Activated naive CD4-positive, alpha-beta T cell treated with anti-CD3 and anti-CD28 coated beads, Interleukin-2, amount 10 ng/mL, durations not matched to agents 7 days and 5 days (primary cell): ENCODE results near the gene TUBB4B.

Experiments
- CTCF ChIA-PET: fragments of 350-600 bp; sonication (Branson Sonifier 250); formaldehyde crosslinking; loops from one replicate; lab custom pipeline; 2021; ENCODE audit warnings: antibody characterized with exemption; lab: Charles Lee
- DNase-seq: peaks from one replicate; pipeline ENCODE4 v3.0.0-alpha.2; 2020
- H3K27ac Mint-ChIP-seq: one replicate; pipeline ENCODE4 v1.8.0; 2021; ENCODE audit warnings: mild to moderate bottlenecking, moderate library complexity, mixed read lengths
- H3K27me3 Mint-ChIP-seq: one replicate; pipeline ENCODE4 v1.8.0; 2021; ENCODE audit warnings: mild to moderate bottlenecking, mixed read lengths
- H3K36me3 Mint-ChIP-seq: one replicate; pipeline ENCODE4 v1.8.0; 2021; ENCODE audit warnings: mixed read lengths
- H3K4me1 Mint-ChIP-seq: one replicate; pipeline ENCODE4 v1.8.0; 2021; ENCODE audit warnings: mixed read lengths
- H3K4me3 Mint-ChIP-seq: one replicate; pipeline ENCODE4 v1.8.0; 2021; ENCODE audit warnings: mild to moderate bottlenecking, moderate library complexity, mixed read lengths
- H3K9me3 Mint-ChIP-seq: one replicate; pipeline ENCODE4 v1.8.0; 2021; ENCODE audit warnings: mixed read lengths

TUBB4B gene

DNA sequence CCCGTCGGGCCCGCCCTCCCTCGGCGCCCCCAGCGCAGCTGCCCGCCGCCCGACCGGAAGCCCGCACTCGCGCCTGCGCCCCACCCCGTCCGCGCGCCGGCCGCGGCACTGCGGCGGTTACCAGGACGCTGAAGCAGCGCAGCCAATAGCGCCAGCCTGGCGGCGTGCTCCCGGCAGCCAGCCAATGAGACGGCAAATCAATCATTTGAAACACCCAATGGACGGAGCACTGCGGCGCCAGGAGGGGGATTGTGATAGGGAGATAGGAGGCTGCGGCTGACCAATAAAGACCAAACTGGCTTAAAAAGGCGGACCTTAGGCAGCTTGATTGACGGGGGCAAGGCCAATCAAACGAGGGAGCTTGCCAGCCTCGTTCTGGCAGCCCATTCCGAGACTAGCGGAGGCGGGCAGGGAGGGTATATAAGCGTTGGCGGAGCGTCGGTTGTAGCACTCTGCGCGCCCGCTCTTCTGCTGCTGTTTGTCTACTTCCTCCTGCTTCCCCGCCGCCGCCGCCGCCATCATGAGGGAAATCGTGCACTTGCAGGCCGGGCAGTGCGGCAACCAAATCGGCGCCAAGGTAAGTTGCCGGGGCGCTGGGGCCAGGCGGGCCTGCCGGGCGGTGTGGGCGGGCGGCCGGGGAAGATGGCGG is at the start of gene TUBB4B:
TSS of gene TUBB4B (plus strand) at position 447 of the 649 bp plus-strand sequence. CDS start at position 521, 74 bp downstream.
- CTCF ChIA-PET, result interaction anchor here (0.6 to 1.8 kb wide), 6 partner anchors 14 to 514 kb away, joined by 3 to 8 read pairs (median 3); partner anchors contain the start of genes NELFB and RNF224
- H3K36me3 Mint-ChIP-seq, result peaks cover 23% of the 10 kb centered on the region
- H3K27ac Mint-ChIP-seq, result peak within 1 kb of the TSS; percentile 92
- H3K9me3 Mint-ChIP-seq, result no peaks in the 10 kb centered on the region
- peaks cover 4% of the 10 kb centered on the region for H3K27me3 Mint-ChIP-seq
- peak; percentile 98 for DNase-seq
- H3K4me3 Mint-ChIP-seq, result peak within 1 kb of the TSS; percentile 85
- peaks cover 39% of the 10 kb centered on the region for H3K4me1 Mint-ChIP-seq

DNA sequence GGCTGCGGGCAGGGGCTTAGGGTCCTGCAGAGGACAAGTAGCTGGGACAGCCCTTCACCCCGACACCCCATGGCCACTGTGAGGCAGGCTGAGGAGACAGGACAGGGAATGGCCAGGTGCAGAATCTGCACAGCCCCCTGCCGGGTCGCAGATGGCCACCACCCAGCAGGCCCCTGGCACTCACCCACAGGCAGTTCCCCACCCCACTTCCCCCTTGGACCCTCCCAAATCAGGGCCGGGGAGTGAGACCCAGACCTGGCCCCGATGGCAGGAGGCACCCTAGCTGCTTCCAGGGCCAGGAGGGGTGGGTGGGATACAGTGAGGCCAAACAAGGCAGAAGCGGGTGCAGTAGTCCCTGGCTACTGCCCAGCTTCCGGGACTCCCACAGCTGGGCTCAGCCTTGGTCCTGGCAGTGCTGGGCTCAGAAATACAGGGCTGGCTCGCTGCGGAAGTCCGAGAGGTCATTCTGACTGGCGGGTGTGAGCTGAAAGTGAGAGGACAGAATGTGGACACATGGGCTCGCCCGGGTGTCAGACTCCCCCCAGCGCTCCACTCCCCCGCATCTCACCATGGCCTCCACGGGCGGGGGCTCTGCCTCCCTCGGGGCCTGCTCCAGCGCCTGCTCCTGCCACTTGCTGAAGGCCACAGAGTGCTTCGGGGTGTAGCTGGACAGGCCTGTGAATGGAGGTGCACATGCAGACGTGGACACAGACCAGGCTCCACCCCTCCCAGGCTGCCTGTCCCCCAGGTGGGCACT is 49.2 kb upstream of the TUBB4B start:
- Mint-ChIP-seq H3K36me3 (peaks cover 13% of the 10 kb centered on the region), H3K27ac (no peak overlapping the region), H3K27me3 (peaks cover 10% of the 10 kb centered on the region), H3K9me3 (no peaks in the 10 kb centered on the region), H3K4me3 (no peak overlapping the region), H3K4me1 (peaks cover 28% of the 10 kb centered on the region)
- no peak for DNase-seq
- CTCF ChIA-PET, result interaction anchor here (1.1 to 1.6 kb wide), 2 partner anchors 14 to 39 kb away, joined by 3 read pairs; partner anchors contain the start of gene SLC34A3

DNA sequence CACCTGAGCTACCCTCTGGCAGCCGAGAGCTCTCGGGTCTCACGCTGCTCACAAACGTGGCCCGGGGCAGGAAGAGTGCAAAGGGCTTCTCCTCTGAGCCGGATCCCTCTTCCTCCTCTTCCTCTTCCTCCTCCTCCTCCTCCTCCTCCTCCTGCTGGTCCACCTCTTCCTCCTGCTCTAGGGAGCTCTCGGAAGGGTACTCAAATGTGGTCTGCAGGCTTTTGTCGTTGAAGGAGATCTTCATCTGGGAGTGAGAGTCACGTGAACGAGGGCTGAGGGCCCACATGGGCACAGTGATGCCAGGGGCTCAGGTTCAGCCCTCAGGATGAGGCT is 48.7 kb upstream of the TUBB4B start:
- H3K4me3 Mint-ChIP-seq, result no peak overlapping the region
- DNase-seq, result no peak
- CTCF ChIA-PET, result interaction anchor here (1.0 to 1.6 kb wide), 2 partner anchors 14 to 30 kb away, joined by 3 read pairs; no protein-coding TSS in a partner anchor
- H3K36me3 Mint-ChIP-seq, result peaks cover 13% of the 10 kb centered on the region
- peaks cover 10% of the 10 kb centered on the region for H3K27me3 Mint-ChIP-seq
- H3K27ac Mint-ChIP-seq, result peak overlapping the region; percentile 45
- H3K4me1 Mint-ChIP-seq, result peaks cover 23% of the 10 kb centered on the region
- no peaks in the 10 kb centered on the region for H3K9me3 Mint-ChIP-seq

DNA sequence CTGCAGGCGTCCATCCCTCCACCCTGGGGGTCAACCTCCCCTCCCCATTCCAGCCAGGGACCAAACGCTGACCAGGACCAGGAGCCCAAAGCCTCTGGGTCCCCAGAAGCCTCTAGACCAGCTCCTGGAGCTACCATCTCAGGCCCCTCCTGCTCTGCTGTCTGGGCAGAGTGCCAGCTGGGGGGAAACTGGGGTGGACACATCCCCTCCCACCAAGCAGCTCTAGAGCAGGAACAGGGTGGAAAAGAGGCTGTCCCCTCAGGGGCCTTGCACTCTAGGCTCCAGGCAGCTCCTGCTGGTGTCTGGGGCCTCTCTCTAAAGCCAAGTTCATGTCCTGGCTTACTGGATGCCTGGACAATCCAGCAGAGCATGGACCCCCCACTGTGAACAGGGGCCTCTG is 48.2 kb upstream of the TUBB4B start:
- CTCF ChIA-PET, result interaction anchor here (1.0 to 1.6 kb wide), 3 partner anchors 15 to 32 kb away, joined by 3 read pairs; partner anchors contain the start of gene CYSRT1
- Mint-ChIP-seq H3K27me3 (peaks cover 8% of the 10 kb centered on the region), H3K27ac (peak overlapping the region; percentile 45), H3K9me3 (no peaks in the 10 kb centered on the region), H3K4me3 (no peak overlapping the region), H3K4me1 (peaks cover 20% of the 10 kb centered on the region), H3K36me3 (peaks cover 13% of the 10 kb centered on the region)
- DNase-seq, result no peak

DNA sequence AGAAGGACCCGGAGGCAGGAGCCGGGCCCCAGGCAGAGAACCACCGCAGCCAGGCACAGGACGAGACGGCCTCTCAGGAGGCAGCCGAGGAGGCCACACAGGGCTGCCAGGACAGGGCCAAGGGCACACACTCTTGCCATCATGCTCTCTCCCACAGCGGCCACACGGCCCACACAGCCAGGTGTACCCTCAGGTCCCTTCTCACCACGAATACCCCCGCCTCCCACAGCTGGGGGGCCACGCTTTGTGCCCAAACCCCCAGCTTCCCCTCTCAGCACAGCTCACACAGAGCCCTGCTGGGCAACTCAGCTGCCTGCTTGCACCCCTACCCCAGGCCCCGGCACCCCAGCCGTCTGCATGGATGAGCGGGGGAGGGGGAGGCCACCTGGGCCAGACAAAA is 47.3 kb upstream of the TUBB4B start:
- no peak overlapping the region for H3K4me3 Mint-ChIP-seq
- no peaks in the 10 kb centered on the region for H3K9me3 Mint-ChIP-seq
- H3K36me3 Mint-ChIP-seq, result peaks cover 11% of the 10 kb centered on the region
- CTCF ChIA-PET, result interaction anchor here (1.0 kb wide), 1 partner anchor 31 kb away, joined by 3 read pairs; the partner anchor contains the start of gene CYSRT1
- H3K27me3 Mint-ChIP-seq, result peaks cover 8% of the 10 kb centered on the region
- DNase-seq, result no peak
- no peak overlapping the region for H3K27ac Mint-ChIP-seq
- peaks cover 20% of the 10 kb centered on the region for H3K4me1 Mint-ChIP-seq

DNA sequence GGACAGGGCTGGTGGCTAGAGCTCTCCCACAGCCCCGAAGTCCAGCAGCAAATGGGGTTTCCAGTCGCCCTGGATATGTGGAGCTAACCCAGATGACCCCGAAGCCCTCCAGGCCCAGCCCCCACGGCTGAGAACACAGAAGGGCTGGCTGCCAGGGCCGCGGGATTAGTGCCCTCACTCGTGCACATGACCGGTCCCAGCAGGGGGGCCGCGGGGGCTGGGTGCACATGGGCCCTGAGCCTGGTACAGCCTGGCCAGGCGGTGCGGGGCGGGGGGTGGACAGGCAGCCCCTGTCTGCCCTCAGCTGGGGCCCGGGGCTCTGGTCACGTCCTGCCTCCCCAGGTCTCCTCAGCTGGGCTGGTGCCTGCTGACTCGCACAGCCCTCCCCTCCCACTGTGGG is 46.7 kb upstream of the TUBB4B start:
- no peak for DNase-seq
- CTCF ChIA-PET, result no interaction called here
- Mint-ChIP-seq H3K4me3 (no peak overlapping the region), H3K27ac (no peak overlapping the region), H3K27me3 (peaks cover 8% of the 10 kb centered on the region), H3K9me3 (no peaks in the 10 kb centered on the region), H3K36me3 (peaks cover 7% of the 10 kb centered on the region), H3K4me1 (peaks cover 17% of the 10 kb centered on the region)

DNA sequence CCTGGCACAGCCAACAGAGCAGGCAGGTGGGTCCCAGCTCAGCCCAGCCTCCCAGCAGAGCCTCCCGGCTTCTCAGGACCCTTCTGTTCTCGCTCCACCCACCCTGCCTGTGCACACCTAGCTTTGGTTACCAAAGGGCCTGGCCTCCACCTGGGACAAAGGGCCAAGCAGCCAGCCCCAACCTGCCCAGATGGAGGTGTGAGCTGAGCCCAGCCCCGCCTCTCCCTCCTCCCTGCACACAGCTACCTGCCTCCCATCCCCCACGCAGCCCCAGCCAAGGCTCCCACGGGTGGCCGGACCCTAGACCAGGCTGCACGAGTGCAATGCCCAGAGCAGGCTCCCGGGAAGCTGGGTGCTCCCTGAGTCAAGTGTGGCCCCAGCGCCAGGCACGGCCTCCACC is 46.2 kb upstream of the TUBB4B start:
- no peak overlapping the region for H3K27ac Mint-ChIP-seq
- H3K36me3 Mint-ChIP-seq, result peaks cover 7% of the 10 kb centered on the region
- no peaks in the 10 kb centered on the region for H3K9me3 Mint-ChIP-seq
- H3K27me3 Mint-ChIP-seq, result peaks cover 11% of the 10 kb centered on the region
- H3K4me3 Mint-ChIP-seq, result no peak overlapping the region
- peaks cover 15% of the 10 kb centered on the region for H3K4me1 Mint-ChIP-seq
- no peak for DNase-seq
- CTCF ChIA-PET, result no interaction called here

DNA sequence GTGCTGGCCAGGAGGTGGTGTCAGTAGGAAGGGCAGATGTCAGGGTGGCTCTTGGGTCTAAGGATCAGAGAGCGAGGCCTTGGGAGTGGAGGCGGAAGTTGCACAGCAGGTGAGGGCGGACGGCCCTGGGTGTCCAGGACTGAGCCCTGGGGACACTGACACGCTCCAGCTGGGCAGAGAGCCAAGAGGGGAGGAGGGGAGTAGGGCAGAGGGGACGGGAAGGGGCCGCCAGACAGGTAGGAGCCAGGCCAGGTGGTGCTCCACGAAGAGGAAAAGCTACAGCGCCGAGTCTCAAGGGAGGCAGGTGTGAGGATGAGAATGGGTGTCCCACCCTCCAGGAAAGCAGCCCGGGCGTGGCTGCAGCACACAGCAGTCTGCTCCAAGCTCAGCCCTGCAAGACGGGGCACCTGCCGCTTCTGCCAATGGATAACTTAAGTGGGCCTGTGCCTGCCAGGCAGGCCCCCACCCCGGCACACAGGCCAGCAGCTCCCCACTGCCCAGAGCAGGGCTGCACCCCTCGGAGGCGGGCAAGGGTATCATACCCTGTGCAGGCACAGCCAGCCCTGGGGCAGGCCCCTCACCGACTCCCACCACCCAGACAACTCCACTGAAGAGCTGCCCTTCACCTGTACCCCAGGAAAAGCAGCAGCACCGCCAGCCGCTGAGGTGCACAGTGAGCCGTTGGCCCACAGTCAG is 45.4 kb upstream of the TUBB4B start:
- Mint-ChIP-seq H3K4me1 (peaks cover 12% of the 10 kb centered on the region), H3K9me3 (no peaks in the 10 kb centered on the region), H3K27me3 (peaks cover 11% of the 10 kb centered on the region), H3K27ac (no peak overlapping the region), H3K36me3 (peaks cover 5% of the 10 kb centered on the region), H3K4me3 (no peak overlapping the region)
- CTCF ChIA-PET, result no interaction called here
- DNase-seq, result no peak

DNA sequence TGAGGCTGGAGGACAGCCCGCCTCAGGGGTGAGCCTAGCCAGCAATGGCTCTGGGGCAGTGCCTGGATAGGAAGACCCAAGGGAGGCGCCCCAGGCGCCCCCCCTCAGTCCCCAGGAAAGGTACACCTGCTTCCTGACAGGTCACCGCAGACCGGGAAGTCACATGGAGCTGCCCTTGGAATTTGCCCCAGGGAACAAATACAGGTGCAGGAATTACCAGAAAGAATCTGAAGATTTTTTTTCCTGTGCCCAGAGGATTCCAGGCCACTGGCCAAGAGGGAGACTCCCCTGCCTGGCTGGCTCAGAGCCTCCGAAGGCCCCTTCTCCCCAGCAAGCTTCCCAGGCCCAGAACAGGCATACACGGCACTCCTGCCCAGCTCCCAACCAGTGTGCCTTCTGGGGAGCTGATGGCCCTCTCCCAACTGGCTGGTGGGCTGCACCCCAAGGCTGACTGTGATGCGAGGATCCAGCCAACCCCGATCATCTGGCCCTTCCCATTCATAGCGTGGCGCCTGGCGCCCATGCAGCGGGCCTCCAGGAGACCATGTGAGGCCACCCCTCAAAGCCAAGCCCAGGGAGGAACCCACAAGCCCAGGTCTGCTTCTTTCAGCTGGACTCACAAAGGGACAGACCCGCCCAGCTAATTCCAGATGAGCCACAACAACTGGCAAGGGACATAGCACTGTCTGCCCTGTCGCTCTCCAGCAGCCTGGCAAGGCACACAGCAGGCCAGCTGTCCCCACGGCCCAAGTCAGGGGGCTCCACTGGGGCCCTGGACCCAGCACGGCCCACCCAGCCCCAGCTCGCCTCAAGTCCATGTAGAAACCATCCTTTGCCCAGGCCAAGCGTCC is 42.8 kb upstream of the TUBB4B start:
- Mint-ChIP-seq H3K4me3 (peak overlapping the region; percentile 41), H3K27ac (no peak overlapping the region), H3K4me1 (peaks cover 24% of the 10 kb centered on the region), H3K9me3 (no peaks in the 10 kb centered on the region), H3K36me3 (peaks cover 3% of the 10 kb centered on the region), H3K27me3 (peaks cover 11% of the 10 kb centered on the region)
- no peak for DNase-seq
- CTCF ChIA-PET, result interaction anchor here (1.5 kb wide), 1 partner anchor 9 kb away, joined by 4 read pairs; no protein-coding TSS in a partner anchor

DNA sequence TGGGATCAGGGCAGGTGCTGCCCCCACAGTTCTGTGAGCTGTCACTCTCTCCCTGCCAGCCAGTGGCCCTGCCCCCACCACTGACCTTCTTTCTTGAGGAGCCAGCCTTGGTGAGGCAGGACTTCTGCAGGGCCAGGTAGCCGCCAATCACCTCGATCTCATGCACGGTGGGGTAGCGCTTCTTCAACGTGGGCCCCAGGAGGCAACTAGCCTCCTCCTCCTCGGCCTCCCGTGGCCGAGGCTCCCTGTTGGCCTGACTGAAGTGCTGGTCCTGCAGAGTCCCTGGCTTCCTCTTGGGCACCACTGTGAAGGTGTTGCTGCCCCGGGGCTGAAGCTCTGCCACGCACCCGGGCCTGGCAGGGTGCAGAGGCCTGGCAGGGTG is 42.2 kb upstream of the TUBB4B start:
- no peak overlapping the region for H3K27ac Mint-ChIP-seq
- no peaks in the 10 kb centered on the region for H3K9me3 Mint-ChIP-seq
- peak overlapping the region; percentile 41 for H3K4me3 Mint-ChIP-seq
- no peak for DNase-seq
- CTCF ChIA-PET, result interaction anchor here (1.5 kb wide), 1 partner anchor 10 kb away, joined by 4 read pairs; no protein-coding TSS in a partner anchor
- H3K36me3 Mint-ChIP-seq, result peaks cover 3% of the 10 kb centered on the region
- H3K4me1 Mint-ChIP-seq, result peaks cover 29% of the 10 kb centered on the region
- peaks cover 11% of the 10 kb centered on the region for H3K27me3 Mint-ChIP-seq

DNA sequence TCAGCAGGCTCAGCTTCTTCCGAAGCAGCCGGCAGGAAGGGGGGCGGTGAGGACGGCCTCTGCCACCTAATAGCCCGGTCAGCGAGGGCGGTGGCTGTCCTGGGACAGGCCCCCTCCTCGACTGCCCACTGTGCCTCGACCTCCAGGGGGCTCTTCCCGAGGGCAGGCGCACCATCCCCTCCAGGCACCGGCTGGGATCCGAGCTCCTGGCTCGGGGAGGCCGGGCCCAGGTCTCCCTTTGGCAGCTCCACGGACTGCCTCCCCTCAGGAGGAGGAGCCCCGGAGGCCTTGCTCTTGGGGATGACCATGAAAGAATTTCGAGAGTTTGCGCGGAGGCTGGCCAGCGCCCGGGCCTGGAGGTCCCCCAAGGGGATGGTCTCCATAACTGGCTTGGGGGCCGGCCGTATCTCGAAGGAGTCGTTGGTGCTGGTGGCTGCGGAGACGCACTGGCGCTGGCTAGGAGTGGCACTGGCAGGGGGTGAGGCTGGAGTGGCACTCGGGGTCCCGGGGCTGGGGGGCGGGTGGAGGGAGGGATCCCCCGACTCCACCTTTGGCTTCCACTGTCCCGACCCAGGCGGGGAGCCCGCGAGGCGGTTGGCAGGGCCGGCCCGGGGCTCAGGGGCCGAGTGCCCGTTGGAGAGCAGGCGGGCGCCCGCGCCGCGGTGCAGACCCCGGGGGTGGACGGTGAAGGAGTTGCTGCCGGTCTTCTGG is 41.5 kb upstream of the TUBB4B start:
- peak overlapping the region; percentile 77 for H3K4me3 Mint-ChIP-seq
- CTCF ChIA-PET, result interaction anchor here (1.5 kb wide), 1 partner anchor 11 kb away, joined by 4 read pairs; no protein-coding TSS in a partner anchor
- H3K27ac Mint-ChIP-seq, result peak overlapping the region; percentile 60
- H3K36me3 Mint-ChIP-seq, result peaks cover 3% of the 10 kb centered on the region
- DNase-seq, result peak; percentile 34
- H3K4me1 Mint-ChIP-seq, result peaks cover 35% of the 10 kb centered on the region
- H3K9me3 Mint-ChIP-seq, result no peaks in the 10 kb centered on the region
- H3K27me3 Mint-ChIP-seq, result peaks cover 11% of the 10 kb centered on the region

DNA sequence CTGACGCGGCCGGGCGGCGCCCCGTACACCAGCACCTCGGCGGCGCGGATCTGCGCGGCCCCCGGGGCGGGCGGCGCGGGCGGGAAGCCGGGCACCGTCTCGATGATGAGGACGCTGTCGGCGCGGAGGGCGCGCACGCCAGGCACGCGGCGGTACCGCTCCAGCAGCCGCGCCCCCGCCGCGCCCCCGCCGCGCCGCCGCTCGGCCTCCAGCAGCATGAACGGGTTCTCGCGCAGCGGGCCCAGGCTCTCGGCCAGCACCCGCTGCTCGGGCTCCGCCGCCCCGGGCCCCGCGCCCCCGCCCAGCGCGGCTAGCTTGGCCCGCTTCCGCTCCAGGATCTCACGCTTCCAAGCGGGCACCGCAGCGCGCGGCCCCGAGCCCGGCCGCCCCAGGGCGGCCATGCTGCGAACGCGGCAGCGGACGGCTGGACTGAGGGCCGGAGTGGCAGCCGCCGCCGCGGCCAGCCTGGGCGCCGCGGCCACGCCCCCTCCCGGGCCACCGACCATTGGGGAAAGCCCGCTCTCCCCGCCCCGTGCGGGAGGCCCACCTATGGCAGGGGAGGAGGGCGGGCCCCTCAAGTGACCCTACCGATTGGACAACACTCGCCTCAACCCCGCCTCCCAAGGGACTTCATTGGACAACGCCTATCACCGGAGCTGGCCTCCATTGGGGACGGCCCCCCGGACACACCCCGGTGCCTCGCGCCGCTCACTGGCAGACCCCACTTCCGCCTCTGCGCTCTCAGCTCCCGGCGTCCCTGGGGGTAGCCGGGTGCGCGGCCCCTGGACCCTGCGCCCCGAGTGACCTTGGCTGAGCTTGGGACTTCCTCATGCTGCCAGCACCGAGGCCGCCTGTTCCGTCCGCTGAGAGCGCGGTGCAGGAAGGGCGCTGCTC is 40.5 kb upstream of the TUBB4B start, which contains the start of gene TPRN:
TSS of gene TPRN (minus strand) at position 431 of the 894 bp plus-strand sequence. CDS start at position 401, 30 bp downstream.
- H3K27ac Mint-ChIP-seq, result peak within 1 kb of the TSS; percentile 81
- H3K4me3 Mint-ChIP-seq, result peak within 1 kb of the TSS; percentile 80
- peaks cover 39% of the 10 kb centered on the region for H3K4me1 Mint-ChIP-seq
- no peaks in the 10 kb centered on the region for H3K9me3 Mint-ChIP-seq
- peak; percentile 99 for DNase-seq
- H3K27me3 Mint-ChIP-seq, result peaks cover 11% of the 10 kb centered on the region
- CTCF ChIA-PET, result interaction anchor here (0.5 to 1.5 kb wide), 5 partner anchors 11 to 594 kb away, joined by 3 to 5 read pairs (median 3); no protein-coding TSS in a partner anchor
- H3K36me3 Mint-ChIP-seq, result peaks cover 3% of the 10 kb centered on the region
